GM18526 (cell line): Measurements from ENCODE around the gene EIF3L.

Experiments used
- POLR2A ChIP-seq: IDR thresholded peaks from 3 replicates; pipeline ENCODE4 v1.6.1; 2011; ENCODE audit not compliant: insufficient read length; ENCODE audit errors: extremely low read depth

The EIF3L gene

DNA sequence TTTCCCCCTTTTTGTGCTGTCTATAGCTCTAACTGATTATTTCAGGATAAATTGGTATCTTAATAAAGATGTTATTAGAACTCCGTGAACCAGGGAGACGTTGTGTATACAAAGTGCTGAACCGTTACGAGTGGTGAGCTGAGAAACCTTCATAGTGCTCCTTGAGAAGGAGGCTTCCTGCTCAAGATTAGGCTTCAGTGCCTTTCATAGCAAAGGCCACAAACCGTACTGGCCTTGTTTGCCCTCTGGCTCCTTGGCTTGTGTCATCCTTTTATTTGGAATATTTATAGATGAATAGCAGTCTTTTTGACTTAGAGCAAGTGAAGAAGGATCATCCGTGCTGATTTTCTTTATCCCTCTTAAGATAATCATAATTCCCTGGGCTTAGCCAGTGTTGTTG, 16.3 kb downstream of the EIF3L start:
- TF ChIP-seq POLR2A = no peak

DNA sequence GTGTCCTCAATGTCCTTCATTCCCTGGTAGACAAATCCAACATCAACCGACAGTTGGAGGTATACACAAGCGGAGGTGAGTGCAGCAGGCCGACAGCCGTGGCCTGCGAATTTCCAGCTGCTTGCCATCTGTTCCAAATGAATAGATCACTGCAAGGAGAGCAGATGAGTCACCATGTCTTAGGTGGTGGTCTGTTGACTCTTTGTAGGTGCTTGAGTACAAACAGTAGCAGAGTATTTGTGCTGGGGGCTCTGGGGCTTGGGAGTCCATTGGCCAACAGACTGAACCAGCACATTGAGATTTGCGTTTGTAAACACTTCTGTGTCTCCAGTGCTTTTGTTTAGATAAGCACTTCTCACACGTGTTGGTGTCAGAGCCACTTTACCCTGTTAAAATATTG, 21.1 kb downstream of the EIF3L start:
- no peak for TF ChIP-seq POLR2A

DNA sequence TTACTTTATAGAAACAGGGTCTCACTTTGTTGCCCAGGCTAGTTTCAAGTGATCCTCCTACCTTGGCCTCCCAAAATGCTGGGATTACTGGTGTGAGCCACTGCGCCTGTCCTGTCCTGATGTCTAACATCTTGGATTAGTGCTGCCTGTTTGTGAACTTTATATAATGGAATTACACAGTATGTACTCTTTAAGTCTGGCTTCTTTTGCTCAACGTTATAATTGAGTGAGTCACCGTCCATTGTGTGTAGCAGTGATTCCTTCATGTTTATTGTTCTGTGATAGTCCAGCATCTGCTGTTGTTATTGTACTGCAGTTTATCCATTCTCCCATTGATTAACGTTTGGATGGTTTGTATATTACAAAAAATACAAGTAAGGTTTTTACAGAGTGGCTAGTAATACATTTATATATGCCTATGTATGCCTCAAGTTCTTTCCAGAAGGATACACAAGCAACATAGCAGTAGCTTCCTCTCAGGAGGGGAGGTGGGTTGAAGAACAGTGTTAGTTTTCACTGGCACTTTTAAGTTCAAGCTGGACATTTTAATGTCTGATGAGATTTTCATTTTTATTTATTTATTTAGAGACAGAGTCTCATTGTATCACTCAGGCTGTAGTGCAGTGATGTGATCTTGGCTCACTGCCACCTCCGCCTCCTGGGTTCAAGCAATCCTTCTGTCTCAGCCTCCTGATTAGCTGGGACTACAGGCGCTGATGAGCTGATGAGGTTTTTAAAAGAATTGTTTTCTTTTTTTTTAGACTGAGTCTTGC, 31.6 kb downstream of the EIF3L start:
- TF ChIP-seq POLR2A = no peak

DNA sequence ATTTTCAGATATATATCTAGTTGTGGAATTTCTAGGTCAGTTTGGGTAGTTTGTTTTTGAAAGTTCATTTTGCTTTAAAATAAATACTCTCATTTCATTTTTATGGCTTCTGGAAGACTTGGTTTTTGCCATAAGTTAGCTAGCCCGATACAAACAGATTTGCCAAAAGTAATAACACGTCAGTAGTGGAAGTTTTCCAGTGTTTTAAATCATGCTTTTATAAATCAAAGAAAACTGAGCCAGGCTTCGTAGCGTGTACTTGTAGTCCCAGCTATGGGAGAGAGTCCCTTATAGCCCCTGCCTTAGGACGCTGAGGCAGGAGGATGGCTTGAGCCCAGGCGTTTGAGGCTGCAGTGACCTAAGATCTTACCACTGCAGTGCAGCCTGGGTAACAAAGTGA, 35.2 kb downstream of the EIF3L start:
- no peak for TF ChIP-seq POLR2A

DNA sequence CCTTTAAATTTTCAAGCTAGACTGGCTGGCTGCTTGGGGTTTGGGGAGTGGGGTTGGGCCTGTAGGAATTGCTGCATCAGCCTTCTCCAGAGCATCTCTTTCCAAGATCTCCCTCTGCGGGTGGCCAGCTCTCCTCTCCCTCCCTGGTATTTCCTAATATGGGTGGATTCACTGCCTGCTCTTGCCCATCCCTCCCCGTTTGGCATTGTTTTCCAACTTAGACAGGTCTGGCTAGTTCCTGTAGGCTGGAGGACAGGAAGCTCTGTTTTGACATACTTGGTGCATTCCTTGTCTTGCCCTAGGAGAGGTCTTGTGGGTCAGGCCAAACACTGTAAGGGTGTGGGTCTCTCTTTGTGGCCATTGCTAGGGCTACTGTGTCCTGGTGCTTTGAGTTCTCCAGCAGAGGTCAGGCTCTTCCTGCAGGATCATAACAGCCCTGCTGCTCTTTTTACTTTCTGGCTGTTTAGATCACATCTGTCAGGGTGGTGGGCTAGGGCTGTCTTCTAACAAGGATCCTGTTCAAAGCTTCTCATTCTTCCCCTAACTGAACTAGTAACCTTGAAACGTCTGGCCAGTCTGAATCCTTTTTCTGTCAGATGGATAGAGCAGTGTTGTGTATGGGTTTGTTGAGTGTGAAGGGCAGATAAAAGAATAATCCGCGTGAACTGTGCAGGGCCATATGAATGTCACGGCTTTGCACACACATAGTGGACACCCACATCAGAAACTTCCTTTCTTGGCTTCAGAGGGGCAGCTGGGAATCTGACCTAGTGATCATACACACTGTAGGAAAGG, 38.6 kb downstream of the EIF3L start:
- TF ChIP-seq POLR2A = no peak

DNA sequence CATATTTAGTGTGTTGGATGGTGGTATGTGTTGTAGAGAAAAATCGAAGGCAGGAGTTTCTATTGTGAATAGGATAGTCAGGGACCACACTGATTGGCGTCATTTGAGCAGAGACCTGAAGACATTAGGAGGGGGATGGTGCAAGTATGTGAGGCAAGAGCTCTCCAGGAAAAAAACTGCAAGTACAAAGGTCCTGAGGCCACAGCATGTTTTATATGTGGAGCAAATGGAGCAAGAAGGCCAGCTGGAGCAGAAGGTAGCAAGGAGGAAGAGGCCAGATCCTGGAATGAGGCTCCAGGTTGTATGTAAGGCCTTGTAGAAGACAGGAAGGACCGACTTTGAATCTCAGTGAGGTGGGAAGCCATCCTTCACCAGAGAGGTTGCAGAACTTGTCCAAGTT, 42.7 kb downstream of the EIF3L start:
- TF ChIP-seq POLR2A = no peak

DNA sequence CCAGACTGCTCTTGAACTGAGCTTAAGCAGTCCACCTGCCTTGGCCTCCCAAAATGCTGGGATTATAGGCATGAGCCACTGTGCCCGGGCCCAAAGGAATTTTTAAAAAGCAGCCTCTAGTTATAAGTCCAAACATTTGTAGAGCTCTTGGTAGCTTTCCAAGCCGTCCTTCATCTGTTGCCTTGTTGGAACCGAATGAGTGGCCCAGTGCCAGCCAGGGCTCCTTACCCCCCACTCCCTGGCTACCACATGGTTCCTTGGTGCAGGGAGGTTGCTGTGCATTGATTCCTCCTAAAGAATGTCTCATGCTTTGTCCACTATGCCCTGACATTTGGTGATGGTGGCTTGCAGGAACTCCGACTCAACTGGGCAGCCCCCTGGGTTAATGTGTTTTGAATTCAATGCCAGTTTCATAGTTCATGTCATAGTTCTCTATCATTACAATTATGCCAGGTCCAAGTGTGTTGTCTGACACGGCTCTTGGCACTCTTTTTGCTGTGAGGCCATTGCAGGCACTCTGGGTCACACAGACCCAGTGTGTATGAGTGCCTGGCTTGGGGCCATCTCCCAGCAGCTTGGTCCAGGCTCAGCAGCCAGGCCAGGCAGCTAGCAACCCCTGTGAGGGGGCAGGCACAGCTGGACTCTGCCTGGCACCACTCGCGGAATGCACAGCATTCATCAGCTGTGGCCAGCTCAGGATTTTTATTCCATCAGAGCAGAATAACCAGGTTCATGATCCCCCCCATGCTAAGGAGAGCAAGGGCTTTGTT, 43.5 kb downstream of the EIF3L start:
- TF ChIP-seq POLR2A = no peak

DNA sequence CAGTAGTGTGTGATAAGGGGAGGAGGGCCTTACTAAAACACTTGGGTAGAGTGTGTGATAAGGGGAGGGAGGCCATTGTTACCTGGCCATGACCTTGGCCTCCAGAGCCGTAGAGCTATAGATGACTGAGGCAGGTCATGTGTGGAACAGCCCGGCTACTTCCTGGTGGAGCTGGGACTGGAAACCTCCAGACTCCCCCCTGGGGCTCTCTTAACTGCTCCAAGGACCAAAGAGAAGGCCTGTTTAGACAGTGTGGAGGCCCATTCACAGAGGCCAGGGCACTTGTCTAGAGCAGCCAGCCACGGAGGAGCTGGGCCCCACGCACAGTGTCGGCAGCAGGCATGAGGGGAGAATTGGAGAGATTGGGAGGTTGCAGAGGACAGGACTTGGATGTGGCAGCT, 44.4 kb downstream of the EIF3L start:
- no peak for TF ChIP-seq POLR2A

DNA sequence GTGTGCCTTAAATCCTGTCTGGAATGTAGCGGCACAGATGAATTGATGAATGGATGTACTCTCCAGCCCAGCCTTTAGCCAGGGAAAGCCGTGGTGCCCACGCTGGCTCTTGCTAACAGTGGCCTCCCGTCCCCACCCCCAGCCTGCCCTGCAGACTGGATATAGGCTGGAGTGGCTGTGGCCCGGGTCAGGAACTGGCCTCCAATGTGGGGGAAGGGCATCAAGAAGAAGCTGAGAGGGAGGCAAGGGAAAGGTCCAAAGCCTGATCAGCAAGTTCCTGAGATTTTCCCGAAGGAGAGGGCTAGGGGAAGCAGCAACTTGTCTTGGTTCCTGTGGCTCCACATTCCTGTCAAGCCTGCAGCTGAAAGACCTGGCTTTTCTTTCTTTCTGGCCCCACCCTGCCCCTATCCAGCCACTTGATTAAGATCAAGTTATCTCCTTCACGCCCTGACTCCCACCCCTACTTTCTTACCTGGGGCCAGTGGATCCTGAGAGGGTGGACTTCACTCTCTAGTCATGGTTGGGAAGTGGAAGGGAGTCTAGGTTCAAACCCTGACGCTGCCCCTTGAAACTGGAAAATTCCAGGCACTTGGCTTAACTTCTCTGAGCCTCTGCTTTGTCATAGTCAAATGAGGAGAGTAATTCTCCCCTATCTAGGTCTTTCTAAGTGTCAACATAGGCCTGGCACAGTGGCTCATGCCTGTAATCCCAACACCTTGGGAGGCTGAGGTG, 45.9 kb downstream of the EIF3L start:
- no peak for TF ChIP-seq POLR2A

DNA sequence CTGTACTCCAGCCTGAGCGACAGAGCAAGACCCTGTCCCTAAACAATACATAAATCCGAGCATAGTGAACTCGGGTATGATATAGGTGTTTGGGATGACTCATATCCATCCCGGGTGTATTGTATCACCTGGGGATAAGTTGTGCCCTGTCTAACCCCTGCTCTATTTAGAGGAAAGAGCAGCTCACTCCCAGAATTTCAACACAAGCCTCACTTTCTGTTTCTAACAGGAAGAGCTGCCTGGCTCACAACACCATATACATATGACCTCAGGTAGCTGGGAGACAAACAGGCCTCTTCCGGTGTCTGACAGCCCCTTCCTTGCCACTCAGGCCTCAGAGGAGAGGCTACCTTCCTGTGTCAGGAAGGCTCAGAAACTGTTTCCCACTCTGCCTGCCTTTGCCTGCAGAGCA, 47.0 kb downstream of the EIF3L start:
- TF ChIP-seq POLR2A = peak; percentile 38

DNA sequence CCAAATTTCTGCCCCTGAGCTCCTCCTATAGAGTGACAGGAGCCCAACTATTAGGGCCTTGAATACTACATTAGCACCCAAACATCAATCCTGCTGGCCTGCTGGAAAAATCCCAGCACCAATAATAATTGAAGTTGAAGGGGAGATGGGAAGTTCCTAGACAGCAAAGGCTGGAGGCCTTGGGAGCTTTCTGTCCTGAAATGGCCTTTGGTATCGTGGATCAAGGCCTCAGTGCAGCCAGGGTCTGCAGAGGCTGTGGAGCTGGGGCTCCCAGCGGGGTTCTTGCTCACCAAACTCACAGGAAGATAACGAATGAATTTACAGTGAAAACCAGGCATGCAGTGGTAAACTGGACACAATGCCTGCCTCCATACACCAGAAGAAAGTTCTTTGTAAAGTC, 47.7 kb downstream of the EIF3L start:
- TF ChIP-seq POLR2A = no peak

DNA sequence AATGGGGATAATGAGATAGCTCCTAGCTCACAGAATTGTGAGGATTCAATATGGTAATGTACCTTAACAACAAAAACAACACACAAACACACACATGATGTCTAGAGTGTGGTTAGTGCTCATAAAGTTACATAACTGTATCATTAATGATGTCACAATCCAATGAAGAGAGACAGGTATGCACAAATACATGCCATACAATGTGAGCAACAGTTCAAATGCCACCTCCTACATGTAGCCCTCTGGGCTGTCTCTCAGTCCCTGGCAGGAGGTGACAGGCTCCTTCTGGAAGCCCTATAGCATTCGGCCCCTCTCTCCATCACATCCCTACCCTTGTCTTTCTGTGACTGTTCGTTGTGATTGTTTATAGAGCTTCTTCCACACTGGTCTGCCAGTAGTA, 48.6 kb downstream of the EIF3L start:
- no peak for TF ChIP-seq POLR2A

DNA sequence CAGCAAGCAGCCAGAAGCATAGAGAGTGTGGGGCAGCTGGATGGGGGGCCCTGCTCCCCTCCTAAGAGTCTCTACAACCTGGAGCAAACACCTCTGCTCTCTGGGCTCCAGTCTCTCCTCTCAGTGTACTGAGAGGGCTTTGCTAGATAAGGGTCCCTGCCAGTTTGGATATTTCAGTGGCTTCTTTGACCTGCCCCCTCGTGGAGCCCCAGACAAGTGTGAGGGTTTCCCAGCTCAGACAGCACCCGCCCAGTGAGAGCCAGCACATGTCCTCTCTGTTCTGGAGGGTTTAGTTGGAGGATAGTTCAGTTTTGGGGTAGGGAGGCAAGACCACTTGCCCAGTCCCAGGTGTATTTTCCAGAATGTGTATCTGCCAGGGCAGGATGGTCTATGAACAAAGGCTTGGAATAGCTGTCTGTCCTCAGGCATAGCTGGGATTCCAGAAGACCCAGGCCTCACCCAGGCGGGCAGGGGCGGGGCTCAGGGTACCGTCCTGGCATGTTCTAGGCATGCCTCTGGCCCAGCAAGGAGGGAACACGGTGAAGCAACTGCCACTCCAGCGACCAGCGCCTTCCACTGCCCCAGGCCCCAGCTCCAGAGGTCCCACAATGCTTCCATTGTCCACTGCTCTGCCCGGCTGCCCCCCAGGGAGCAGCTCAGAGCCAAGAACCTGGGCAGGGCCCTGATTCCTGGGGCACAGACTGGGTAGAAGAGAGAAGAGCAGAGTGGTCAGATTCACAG, 49.4 kb downstream of the EIF3L start:
- TF ChIP-seq POLR2A = no peak
